Panc1 (cell line): Measurements from ENCODE around the gene GDF11. TPM values are rescaled to one million over a fixed set of nuclear protein-coding genes. Genes with fewer than 3 reads are reported as not detected.

Experiments
- ATAC-seq: fragments of 200-7000 bp; cut with Tn5 transposase; 2 replicates; pipeline ENCODE4 v1.9.1; 2020; ENCODE audit warnings: mild to moderate bottlenecking, moderate library complexity
- BruUV-seq: library from RNA; stranded (reverse); fragments of 400-500 nt; replicated peaks from 2 replicates; lab custom pipeline; 2021; lab: Mats Ljungman, UMichigan
- CTCF ChIA-PET: fragments of 300-600 bp; sonication (Branson Sonifier 250); formaldehyde crosslinking; loops from one replicate; lab custom pipeline; 2022; ENCODE audit warnings: antibody characterized with exemption; lab: Charles Lee
- POLR2A ChIA-PET: fragments of 300-600 bp; sonication (Branson Sonifier 250); formaldehyde crosslinking; loops from one replicate; lab custom pipeline; 2022; ENCODE audit warnings: antibody characterized with exemption; lab: Charles Lee
- DNase-seq: peaks from one replicate; pipeline ENCODE4 v3.0.0-alpha.2; 2010; ENCODE audit warnings: low read depth, low spot score
- H3K27ac ChIP-seq: 2 replicates; pipeline ENCODE4 v1.5.1; 2011; ENCODE audit warnings: mild to moderate bottlenecking, low read length, inconsistent platforms
- H3K27me3 ChIP-seq: fragments of 200-500 bp; sonication (Bioruptor generic); 2 replicates; pipeline ENCODE4 v1.6.0; 2014; ENCODE audit warnings: low read length, inconsistent platforms; ENCODE audit not compliant: control insufficient read depth, insufficient read depth
- H3K36me3 ChIP-seq: fragments of 200-500 bp; sonication (Bioruptor generic); 2 replicates; pipeline ENCODE4 v1.5.1; 2014; ENCODE audit warnings: inconsistent platforms, mild to moderate bottlenecking, low read length, moderate library complexity; ENCODE audit not compliant: control insufficient read depth, insufficient read depth
- H3K4me1 ChIP-seq: 2 replicates; pipeline ENCODE4 v1.5.1; 2011; ENCODE audit warnings: inconsistent platforms, mild to moderate bottlenecking, low read length, moderate library complexity; ENCODE audit not compliant: control insufficient read depth, insufficient read depth
- H3K4me3 ChIP-seq, 2 experiments: 2 replicates each; pipeline ENCODE4 v1.5.1; 2011 to 2012; ENCODE audit warnings: low read depth in 2 of 2, low read length in 2 of 2, mild to moderate bottlenecking in 2 of 2, inconsistent platforms in 1 of 2, moderate library complexity in 1 of 2
- H3K9me3 ChIP-seq: fragments of 200-500 bp; sonication (Bioruptor generic); 2 replicates; pipeline ENCODE4 v1.5.1; 2014; ENCODE audit warnings: low read depth, mild to moderate bottlenecking, inconsistent platforms, low read length, moderate library complexity; ENCODE audit not compliant: control insufficient read depth, insufficient read depth
- POLR2AphosphoS5 ChIP-seq: IDR thresholded peaks from 2 replicates; pipeline ENCODE4 v1.6.1; 2012; ENCODE audit warnings: mild to moderate bottlenecking, low read depth, low read length, moderate library complexity
- SIN3A ChIP-seq: IDR thresholded peaks from 2 replicates; pipeline ENCODE4 v1.6.1; 2012; ENCODE audit warnings: low read depth, mild to moderate bottlenecking, low read length, moderate library complexity, borderline replicate concordance; ENCODE audit not compliant: insufficient read depth
- TCF7L2 ChIP-seq: IDR thresholded peaks from 2 replicates; pipeline ENCODE4 v1.6.1; 2011; ENCODE audit warnings: mild to moderate bottlenecking, low read depth, low read length, inconsistent platforms
- in situ Hi-C: cut with HindIII; loops from 2 replicates; pipeline ENCODE4 v1.10.0; 2016; ENCODE audit warnings: low sequenced_read_pairs, low pct_unique_long_range_greater_than_20kb
- intact Hi-C: fragments of 100-400 bp; cut with micrococcal nuclease; formaldehyde crosslinking; loops from one replicate; pipeline ENCODE4 v1.10.0; 2022; ENCODE audit not compliant: unreplicated experiment
- total RNA-seq: library from RNA; stranded (reverse); gene quantifications from one replicate; pipeline ENCODE4 v1.2.1, GENCODE V29; 2021; ENCODE audit not compliant: unreplicated experiment
- TF ChIP-seq, protein P1 (sequence below), 2 experiments: IDR thresholded peaks; 2 replicates each; pipeline ENCODE4 v1.6.1; 2011 to 2012; ENCODE audit warnings: low read depth in 2 of 2, control low read depth in 1 of 2, low read length in 1 of 2, mild to moderate bottlenecking in 1 of 2, moderate library complexity in 1 of 2; ENCODE audit not compliant: insufficient read depth in 1 of 2
- TF ChIP-seq, protein P2 (sequence below): fragments of 450-650 bp; IDR thresholded peaks from 2 replicates; pipeline ENCODE4 v1.5.1; 2017; ENCODE audit warnings: mild to moderate bottlenecking

The GDF11 gene
- total RNA-seq, 1 experiment from 2014 or later = 11.8 TPM

- Histone ChIP-seq H3K27ac (no peak overlapping the region), H3K27me3 (no peaks in the 10 kb centered on the region), H3K9me3 (no peaks in the 10 kb centered on the region), H3K4me1 (no peaks in the 10 kb centered on the region), H3K36me3 (no peaks in the 10 kb centered on the region), H3K4me3 (no peak overlapping the region)
- intact Hi-C loops (no loop called here), in situ Hi-C loops (no loop called here)
- no TSS peak for BruUV-seq
- TF ChIP-seq, protein P1, sequence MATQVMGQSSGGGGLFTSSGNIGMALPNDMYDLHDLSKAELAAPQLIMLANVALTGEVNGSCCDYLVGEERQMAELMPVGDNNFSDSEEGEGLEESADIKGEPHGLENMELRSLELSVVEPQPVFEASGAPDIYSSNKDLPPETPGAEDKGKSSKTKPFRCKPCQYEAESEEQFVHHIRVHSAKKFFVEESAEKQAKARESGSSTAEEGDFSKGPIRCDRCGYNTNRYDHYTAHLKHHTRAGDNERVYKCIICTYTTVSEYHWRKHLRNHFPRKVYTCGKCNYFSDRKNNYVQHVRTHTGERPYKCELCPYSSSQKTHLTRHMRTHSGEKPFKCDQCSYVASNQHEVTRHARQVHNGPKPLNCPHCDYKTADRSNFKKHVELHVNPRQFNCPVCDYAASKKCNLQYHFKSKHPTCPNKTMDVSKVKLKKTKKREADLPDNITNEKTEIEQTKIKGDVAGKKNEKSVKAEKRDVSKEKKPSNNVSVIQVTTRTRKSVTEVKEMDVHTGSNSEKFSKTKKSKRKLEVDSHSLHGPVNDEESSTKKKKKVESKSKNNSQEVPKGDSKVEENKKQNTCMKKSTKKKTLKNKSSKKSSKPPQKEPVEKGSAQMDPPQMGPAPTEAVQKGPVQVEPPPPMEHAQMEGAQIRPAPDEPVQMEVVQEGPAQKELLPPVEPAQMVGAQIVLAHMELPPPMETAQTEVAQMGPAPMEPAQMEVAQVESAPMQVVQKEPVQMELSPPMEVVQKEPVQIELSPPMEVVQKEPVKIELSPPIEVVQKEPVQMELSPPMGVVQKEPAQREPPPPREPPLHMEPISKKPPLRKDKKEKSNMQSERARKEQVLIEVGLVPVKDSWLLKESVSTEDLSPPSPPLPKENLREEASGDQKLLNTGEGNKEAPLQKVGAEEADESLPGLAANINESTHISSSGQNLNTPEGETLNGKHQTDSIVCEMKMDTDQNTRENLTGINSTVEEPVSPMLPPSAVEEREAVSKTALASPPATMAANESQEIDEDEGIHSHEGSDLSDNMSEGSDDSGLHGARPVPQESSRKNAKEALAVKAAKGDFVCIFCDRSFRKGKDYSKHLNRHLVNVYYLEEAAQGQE (IDR thresholded peaks at IDR 0.05; ENCODE audit: insufficient read depth in 1 of 2, low read depth in 2 of 2, low read length in 1 of 2) = no peak
- TF ChIP-seq SIN3A = no peak
- TF ChIP-seq, protein P2, sequence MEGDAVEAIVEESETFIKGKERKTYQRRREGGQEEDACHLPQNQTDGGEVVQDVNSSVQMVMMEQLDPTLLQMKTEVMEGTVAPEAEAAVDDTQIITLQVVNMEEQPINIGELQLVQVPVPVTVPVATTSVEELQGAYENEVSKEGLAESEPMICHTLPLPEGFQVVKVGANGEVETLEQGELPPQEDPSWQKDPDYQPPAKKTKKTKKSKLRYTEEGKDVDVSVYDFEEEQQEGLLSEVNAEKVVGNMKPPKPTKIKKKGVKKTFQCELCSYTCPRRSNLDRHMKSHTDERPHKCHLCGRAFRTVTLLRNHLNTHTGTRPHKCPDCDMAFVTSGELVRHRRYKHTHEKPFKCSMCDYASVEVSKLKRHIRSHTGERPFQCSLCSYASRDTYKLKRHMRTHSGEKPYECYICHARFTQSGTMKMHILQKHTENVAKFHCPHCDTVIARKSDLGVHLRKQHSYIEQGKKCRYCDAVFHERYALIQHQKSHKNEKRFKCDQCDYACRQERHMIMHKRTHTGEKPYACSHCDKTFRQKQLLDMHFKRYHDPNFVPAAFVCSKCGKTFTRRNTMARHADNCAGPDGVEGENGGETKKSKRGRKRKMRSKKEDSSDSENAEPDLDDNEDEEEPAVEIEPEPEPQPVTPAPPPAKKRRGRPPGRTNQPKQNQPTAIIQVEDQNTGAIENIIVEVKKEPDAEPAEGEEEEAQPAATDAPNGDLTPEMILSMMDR = no peak
- TF ChIP-seq TCF7L2 = no peak
- no peak for TF ChIP-seq POLR2AphosphoS5
- DNase-seq (no peak), ATAC-seq (no peak)
- ChIA-PET POLR2A (no interaction called here), CTCF (interaction anchor here (0.7 to 1.8 kb wide), 3 partner anchors 15 to 726 kb away, joined by 3 to 11 read pairs (median 3); partner anchors contain the start of gene RDH5)
These were observed 46.0 kb upstream of the GDF11 start for GRCh38 chr12:55696796-55697462.

DNA sequence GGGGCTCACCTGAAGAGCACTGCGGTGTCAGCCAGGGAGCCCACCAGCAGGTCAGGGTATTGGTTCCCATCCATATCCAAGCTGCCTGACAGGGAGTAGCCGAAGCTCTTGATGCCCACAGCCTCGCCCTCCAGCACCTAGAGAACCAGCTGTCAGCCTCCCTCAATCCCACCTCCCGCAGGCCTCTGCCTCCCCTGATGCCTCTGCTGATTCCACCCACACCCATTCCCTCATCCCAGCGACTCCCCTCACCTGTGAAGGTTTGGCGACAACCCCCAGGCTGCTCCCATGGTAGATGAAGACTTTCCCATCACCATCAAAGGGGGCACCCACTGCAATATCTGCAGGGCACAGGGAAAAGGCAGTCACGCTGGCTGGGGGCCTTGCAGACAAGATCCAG is 45.2 kb upstream of the GDF11 start:
- Histone ChIP-seq H3K9me3 (no peaks in the 10 kb centered on the region), H3K27me3 (no peaks in the 10 kb centered on the region), H3K36me3 (no peaks in the 10 kb centered on the region), H3K4me1 (no peaks in the 10 kb centered on the region), H3K4me3 (no peak overlapping the region), H3K27ac (no peak overlapping the region)
- ChIA-PET POLR2A (no interaction called here), CTCF (no interaction called here)
- DNase-seq (no peak), ATAC-seq (no peak)
- BruUV-seq = no TSS peak
- no peak for TF ChIP-seq POLR2AphosphoS5
- TF ChIP-seq, protein P1 (IDR thresholded peaks at IDR 0.05; ENCODE audit: insufficient read depth in 1 of 2, low read depth in 2 of 2, low read length in 1 of 2) = no peak
- no peak for TF ChIP-seq TCF7L2
- no peak for TF ChIP-seq SIN3A
- TF ChIP-seq, protein P2 = no peak
- intact Hi-C loops = no loop called here
- in situ Hi-C loops = no loop called here
